ENCODE measurements around the gene APOA5.

GRCh38 chr11:116771935-116772334 is 19.7 kb downstream of the APOA5 start:
- TF ChIP-seq POLR2AphosphoS5 (IDR thresholded peaks at IDR 0.05) (no peak), CTCF (IDR thresholded peaks at IDR 0.05) (no peak), POLR2A (IDR thresholded peaks at IDR 0.05) (no peak)
